ENCODE measurements around the gene SCLY. TPM values are rescaled to one million over a fixed set of nuclear protein-coding genes. Genes with fewer than 3 reads are reported as not detected.
A peak's percentile ranks its signal among the peaks of the same experiment; 100 is the strongest.

Gene SCLY
- total and polyA plus RNA-seq, 2 of the 13 experiments (the other 11 are each of a cell fraction or from before 2014, with no cell fraction given): 27.9 to 38.6 TPM

DNA sequence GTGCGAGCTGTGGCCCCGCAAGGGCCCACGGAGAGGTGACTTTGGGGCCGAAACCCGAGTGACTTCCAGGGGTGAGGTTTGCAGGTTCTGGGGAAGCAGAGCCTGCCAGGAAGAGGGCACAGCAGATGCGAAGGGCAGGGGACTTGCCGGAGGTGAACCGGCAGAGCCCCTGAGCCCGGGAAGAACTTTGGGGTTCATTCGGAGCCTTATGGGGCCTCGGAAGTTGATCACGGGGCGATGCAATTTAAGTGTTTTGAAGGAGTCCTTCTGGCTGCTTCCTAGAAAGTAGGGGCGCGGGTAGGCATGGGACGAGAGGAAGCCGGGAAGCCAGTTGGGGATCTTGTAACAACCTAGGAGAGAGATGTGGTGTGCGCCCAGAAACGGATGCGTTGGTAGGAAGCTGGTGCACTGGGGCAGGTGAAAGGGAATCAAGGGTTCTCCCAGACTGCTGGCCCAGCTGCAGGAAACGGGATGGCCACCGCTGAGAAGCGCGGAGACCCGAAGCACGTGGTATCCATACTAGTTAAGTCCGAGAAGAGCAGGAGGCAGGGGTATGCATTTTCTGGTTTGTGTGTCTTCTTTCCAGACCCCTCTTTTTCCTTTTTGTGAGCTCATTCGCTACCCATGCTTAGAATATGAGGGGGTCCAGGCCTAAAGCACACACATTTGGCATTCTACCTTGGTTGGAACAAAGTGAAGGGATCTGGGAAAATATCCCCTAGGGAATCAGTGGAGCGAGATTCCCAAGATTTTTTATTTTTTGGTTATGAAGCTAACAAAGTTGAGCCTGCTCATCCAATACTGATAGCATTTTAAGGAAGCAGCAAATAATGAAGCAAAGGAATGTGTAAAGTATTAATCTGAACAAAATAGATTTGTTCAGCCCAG is 758 bp downstream of the SCLY start (continued):
- TF ChIP-seq, protein P1, sequence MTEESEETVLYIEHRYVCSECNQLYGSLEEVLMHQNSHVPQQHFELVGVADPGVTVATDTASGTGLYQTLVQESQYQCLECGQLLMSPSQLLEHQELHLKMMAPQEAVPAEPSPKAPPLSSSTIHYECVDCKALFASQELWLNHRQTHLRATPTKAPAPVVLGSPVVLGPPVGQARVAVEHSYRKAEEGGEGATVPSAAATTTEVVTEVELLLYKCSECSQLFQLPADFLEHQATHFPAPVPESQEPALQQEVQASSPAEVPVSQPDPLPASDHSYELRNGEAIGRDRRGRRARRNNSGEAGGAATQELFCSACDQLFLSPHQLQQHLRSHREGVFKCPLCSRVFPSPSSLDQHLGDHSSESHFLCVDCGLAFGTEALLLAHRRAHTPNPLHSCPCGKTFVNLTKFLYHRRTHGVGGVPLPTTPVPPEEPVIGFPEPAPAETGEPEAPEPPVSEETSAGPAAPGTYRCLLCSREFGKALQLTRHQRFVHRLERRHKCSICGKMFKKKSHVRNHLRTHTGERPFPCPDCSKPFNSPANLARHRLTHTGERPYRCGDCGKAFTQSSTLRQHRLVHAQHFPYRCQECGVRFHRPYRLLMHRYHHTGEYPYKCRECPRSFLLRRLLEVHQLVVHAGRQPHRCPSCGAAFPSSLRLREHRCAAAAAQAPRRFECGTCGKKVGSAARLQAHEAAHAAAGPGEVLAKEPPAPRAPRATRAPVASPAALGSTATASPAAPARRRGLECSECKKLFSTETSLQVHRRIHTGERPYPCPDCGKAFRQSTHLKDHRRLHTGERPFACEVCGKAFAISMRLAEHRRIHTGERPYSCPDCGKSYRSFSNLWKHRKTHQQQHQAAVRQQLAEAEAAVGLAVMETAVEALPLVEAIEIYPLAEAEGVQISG (CRISPR knock-in tag; IDR thresholded peaks at IDR 0.05): no peak
- TF ChIP-seq ZNF101 (CRISPR knock-in tag; IDR thresholded peaks at IDR 0.05; ENCODE audit: borderline replicate concordance, low read depth) (no peak), ZFP37 (CRISPR knock-in tag; IDR thresholded peaks at IDR 0.05; ENCODE audit: borderline replicate concordance) (0 out of 2 replicates have a peak, but pooled peaks have one; percentile 52), KDM5B (CRISPR knock-in tag; IDR thresholded peaks at IDR 0.05; ENCODE audit: borderline replicate concordance) (no peak), ELF4 (CRISPR knock-in tag; IDR thresholded peaks at IDR 0.05; ENCODE audit: borderline replicate concordance) (no peak), ZNF883 (CRISPR knock-in tag; IDR thresholded peaks at IDR 0.05; ENCODE audit: not compliant biosample characterization) (no peak), ZNF629 (CRISPR knock-in tag; conservative IDR thresholded peaks at IDR 0.05) (no peak), ZNF556 (CRISPR knock-in tag; IDR thresholded peaks at IDR 0.05; ENCODE audit: borderline replicate concordance) (no peak), ZMAT3 (CRISPR knock-in tag; conservative IDR thresholded peaks at IDR 0.05) (no peak), HOXA7 (CRISPR knock-in tag; IDR thresholded peaks at IDR 0.05) (no peak), ZSCAN9 (CRISPR knock-in tag; IDR thresholded peaks at IDR 0.05; ENCODE audit: borderline replicate concordance) (no peak), ZNF30 (CRISPR knock-in tag; IDR thresholded peaks at IDR 0.05) (no peak), RAD51 (IDR thresholded peaks at IDR 0.05; ENCODE audit: borderline replicate concordance) (no peak), HOXA3 (CRISPR knock-in tag; IDR thresholded peaks at IDR 0.05) (no peak), KLF9 (CRISPR knock-in tag; IDR thresholded peaks at IDR 0.05; ENCODE audit: low read depth) (no peak)
- TF ChIP-seq, protein P2, sequence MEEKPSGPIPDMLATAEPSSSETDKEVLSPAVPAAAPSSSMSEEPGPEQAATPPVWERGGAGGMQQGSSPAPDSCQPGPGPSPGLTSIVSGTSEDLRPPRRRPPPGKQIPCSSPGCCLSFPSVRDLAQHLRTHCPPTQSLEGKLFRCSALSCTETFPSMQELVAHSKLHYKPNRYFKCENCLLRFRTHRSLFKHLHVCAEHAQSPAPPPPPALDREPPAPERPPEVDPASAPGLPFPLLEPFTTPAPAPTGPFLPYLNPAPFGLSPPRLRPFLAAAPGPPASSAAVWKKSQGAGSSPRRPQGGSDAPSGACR (CRISPR knock-in tag; IDR thresholded peaks at IDR 0.05): no peak
- TF ChIP-seq, protein P3, sequence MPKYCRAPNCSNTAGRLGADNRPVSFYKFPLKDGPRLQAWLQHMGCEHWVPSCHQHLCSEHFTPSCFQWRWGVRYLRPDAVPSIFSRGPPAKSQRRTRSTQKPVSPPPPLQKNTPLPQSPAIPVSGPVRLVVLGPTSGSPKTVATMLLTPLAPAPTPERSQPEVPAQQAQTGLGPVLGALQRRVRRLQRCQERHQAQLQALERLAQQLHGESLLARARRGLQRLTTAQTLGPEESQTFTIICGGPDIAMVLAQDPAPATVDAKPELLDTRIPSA (CRISPR knock-in tag; IDR thresholded peaks at IDR 0.05; ENCODE audit: borderline replicate concordance): no peak
- TF ChIP-seq, protein P4, sequence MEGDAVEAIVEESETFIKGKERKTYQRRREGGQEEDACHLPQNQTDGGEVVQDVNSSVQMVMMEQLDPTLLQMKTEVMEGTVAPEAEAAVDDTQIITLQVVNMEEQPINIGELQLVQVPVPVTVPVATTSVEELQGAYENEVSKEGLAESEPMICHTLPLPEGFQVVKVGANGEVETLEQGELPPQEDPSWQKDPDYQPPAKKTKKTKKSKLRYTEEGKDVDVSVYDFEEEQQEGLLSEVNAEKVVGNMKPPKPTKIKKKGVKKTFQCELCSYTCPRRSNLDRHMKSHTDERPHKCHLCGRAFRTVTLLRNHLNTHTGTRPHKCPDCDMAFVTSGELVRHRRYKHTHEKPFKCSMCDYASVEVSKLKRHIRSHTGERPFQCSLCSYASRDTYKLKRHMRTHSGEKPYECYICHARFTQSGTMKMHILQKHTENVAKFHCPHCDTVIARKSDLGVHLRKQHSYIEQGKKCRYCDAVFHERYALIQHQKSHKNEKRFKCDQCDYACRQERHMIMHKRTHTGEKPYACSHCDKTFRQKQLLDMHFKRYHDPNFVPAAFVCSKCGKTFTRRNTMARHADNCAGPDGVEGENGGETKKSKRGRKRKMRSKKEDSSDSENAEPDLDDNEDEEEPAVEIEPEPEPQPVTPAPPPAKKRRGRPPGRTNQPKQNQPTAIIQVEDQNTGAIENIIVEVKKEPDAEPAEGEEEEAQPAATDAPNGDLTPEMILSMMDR (CRISPR knock-in tag; IDR thresholded peaks at IDR 0.05): no peak
- TF ChIP-seq, protein P5, sequence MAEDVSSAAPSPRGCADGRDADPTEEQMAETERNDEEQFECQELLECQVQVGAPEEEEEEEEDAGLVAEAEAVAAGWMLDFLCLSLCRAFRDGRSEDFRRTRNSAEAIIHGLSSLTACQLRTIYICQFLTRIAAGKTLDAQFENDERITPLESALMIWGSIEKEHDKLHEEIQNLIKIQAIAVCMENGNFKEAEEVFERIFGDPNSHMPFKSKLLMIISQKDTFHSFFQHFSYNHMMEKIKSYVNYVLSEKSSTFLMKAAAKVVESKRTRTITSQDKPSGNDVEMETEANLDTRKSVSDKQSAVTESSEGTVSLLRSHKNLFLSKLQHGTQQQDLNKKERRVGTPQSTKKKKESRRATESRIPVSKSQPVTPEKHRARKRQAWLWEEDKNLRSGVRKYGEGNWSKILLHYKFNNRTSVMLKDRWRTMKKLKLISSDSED (CRISPR knock-in tag; IDR thresholded peaks at IDR 0.05): no peak
- TF ChIP-seq, protein P6, sequence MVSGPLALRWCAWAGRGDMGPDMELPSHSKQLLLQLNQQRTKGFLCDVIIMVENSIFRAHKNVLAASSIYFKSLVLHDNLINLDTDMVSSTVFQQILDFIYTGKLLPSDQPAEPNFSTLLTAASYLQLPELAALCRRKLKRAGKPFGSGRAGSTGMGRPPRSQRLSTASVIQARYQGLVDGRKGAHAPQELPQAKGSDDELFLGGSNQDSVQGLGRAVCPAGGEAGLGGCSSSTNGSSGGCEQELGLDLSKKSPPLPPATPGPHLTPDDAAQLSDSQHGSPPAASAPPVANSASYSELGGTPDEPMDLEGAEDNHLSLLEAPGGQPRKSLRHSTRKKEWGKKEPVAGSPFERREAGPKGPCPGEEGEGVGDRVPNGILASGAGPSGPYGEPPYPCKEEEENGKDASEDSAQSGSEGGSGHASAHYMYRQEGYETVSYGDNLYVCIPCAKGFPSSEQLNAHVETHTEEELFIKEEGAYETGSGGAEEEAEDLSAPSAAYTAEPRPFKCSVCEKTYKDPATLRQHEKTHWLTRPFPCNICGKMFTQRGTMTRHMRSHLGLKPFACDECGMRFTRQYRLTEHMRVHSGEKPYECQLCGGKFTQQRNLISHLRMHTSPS (CRISPR knock-in tag; IDR thresholded peaks at IDR 0.05; ENCODE audit: low read depth): 0 out of 2 replicates have a peak, but pooled peaks have one; percentile 36
